Measurements from ENCODE around the gene ZNF18. TPM values are rescaled to one million over a fixed set of nuclear protein-coding genes. Genes with fewer than 3 reads are reported as not detected.
A peak's percentile ranks its signal among the peaks of the same experiment; 100 is the strongest.
"Not testable (repeated sequence)": the region's sequence is repeated elsewhere in the genome, so short reads cannot be mapped to it uniquely, and the experiment has no call there.

ZNF18 gene
- total and polyA plus RNA-seq, 2 of the 4 experiments (the other 2 are of a cell fraction) = 4.5 to 11.7 TPM

- no peak overlapping the region for H3K23ac ChIP-seq (ENCODE audit: low read depth, low read length)
- H3K79me1 ChIP-seq (ENCODE audit: low read depth in 1 of 2, low read length in 2 of 2) = no peaks in the 10 kb centered on the region
- H2AK9ac ChIP-seq (replicated peaks; ENCODE audit: low read depth, low read length, poor library complexity) = no peak overlapping the region
- no peaks in the 10 kb centered on the region for H4K20me1 ChIP-seq (ENCODE audit: insufficient read depth, low read length)
- TF ChIP-seq NFE2L2 (IDR thresholded peaks at IDR 0.05; ENCODE audit: low read depth, low read length) = peak; percentile 45
- no peak for TF ChIP-seq CEBPB (IDR thresholded peaks at IDR 0.05; ENCODE audit: low read depth, low read length)
- no peak for TF ChIP-seq BHLHE40 (IDR thresholded peaks at IDR 0.05; ENCODE audit: low read depth, low read length)
- H4K8ac ChIP-seq (ENCODE audit: low read depth in 2 of 2, low read length in 2 of 2) = no peak overlapping the region
- no peaks in the 10 kb centered on the region for H3K27me3 ChIP-seq (ENCODE audit: control insufficient read depth, insufficient read depth, low read length)
- no peaks in the 10 kb centered on the region for H3K4me1 ChIP-seq (ENCODE audit: control insufficient read depth, insufficient read depth, low read length)
- no peak overlapping the region for H4K91ac ChIP-seq (ENCODE audit: insufficient read depth, low read depth, low read length)
- peaks cover 5% of the 10 kb centered on the region for H3K9me3 ChIP-seq (ENCODE audit: control insufficient read depth, insufficient read depth, low read length)
- H2BK120ac ChIP-seq (ENCODE audit: low read depth, low read length) = no peak overlapping the region
- H3K9me1 ChIP-seq (ENCODE audit: insufficient read depth, low read length) = no peaks in the 10 kb centered on the region
- ChIA-PET POLR2A (ENCODE audit: unreplicated experiment) (no interaction called here), CTCF (interaction anchor here (0.7 kb wide), 1 partner anchor 15 kb away, joined by 3 read pairs; no protein-coding TSS in a partner anchor)
- H3K9ac ChIP-seq (ENCODE audit: low read depth, low read length) = no peak overlapping the region
- H2AFZ ChIP-seq (replicated peaks; ENCODE audit: low read length, poor library complexity) = no peak overlapping the region
- no peak overlapping the region for H3K27ac ChIP-seq (ENCODE audit: insufficient read depth, low read length)
- in situ Hi-C loops (cut with MboI; ENCODE audit: low sequenced_read_pairs) (no loop called here), dilution Hi-C loops (cut with HindIII; ENCODE audit: low sequenced_read_pairs, unreplicated experiment) (no loop called here), intact Hi-C loops (cut with micrococcal nuclease) (no loop called here)
- ATAC-seq (ENCODE audit: low read depth) (no peak), DNase-seq (no peak)
- no peaks in the 10 kb centered on the region for H3K36me3 ChIP-seq (ENCODE audit: control insufficient read depth, insufficient read depth, low read length)
- H4K5ac ChIP-seq (ENCODE audit: low read depth, low read length) = no peak overlapping the region
- no peak overlapping the region for H3K18ac ChIP-seq (ENCODE audit: low read depth, low read length)
- H3K4ac ChIP-seq (ENCODE audit: low read depth, low read length) = no peak overlapping the region
- BruUV-seq (replicated peaks) = no TSS peak
- H2BK20ac ChIP-seq (ENCODE audit: low read depth, low read length) = no peak overlapping the region
- H3K56ac ChIP-seq (ENCODE audit: extremely low read depth, insufficient read depth, low read length) = no peak overlapping the region
- WGBS, 2 experiments (ENCODE audit: extremely low coverage in 2 of 2, insufficient read length in 1 of 2) = 40% methylated on average over 2 of the region's 7 CpGs; no CpG with 5 or more reads in 1 of the 2 experiments
- no peak overlapping the region for H3K4me2 ChIP-seq (ENCODE audit: low read depth, low read length)
- H2BK5ac ChIP-seq (ENCODE audit: low read depth, low read length, poor library complexity, severe bottlenecking) = no peak overlapping the region
- H3K4me3 ChIP-seq (ENCODE audit: insufficient read depth, low read depth, low read length) = no peak overlapping the region
- H2BK15ac ChIP-seq (ENCODE audit: low read depth, low read length) = no peak overlapping the region
- H2AK5ac ChIP-seq (ENCODE audit: low read depth, low read length) = no peak overlapping the region
- H3K14ac ChIP-seq (replicated peaks; ENCODE audit: low read depth, low read length) = no peak overlapping the region
Measured at GRCh38 chr17:11950771-11951519, 46.3 kb downstream of the ZNF18 start.

GRCh38 chr17:11949571-11949970 is 47.7 kb downstream of the ZNF18 start:
- H3K56ac ChIP-seq (ENCODE audit: extremely low read depth, insufficient read depth, low read length); in situ Hi-C loops (cut with MboI; ENCODE audit: low sequenced_read_pairs); DNase-seq; BruUV-seq (replicated peaks); H2BK20ac ChIP-seq (ENCODE audit: low read depth, low read length); H4K5ac ChIP-seq (ENCODE audit: low read depth, low read length); H4K91ac ChIP-seq (ENCODE audit: insufficient read depth, low read depth, low read length); H3K4me3 ChIP-seq (ENCODE audit: insufficient read depth, low read depth, low read length); H3K9me3 ChIP-seq (ENCODE audit: control insufficient read depth, insufficient read depth, low read length); dilution Hi-C loops (cut with HindIII; ENCODE audit: low sequenced_read_pairs, unreplicated experiment); H2BK15ac ChIP-seq (ENCODE audit: low read depth, low read length); H3K4ac ChIP-seq (ENCODE audit: low read depth, low read length); H3K18ac ChIP-seq (ENCODE audit: low read depth, low read length); H2AK9ac ChIP-seq (replicated peaks; ENCODE audit: low read depth, low read length, poor library complexity); H3K14ac ChIP-seq (replicated peaks; ENCODE audit: low read depth, low read length); H3K4me1 ChIP-seq (ENCODE audit: control insufficient read depth, insufficient read depth, low read length); H3K4me2 ChIP-seq (ENCODE audit: low read depth, low read length); H4K8ac ChIP-seq (ENCODE audit: low read depth in 2 of 2, low read length in 2 of 2); H3K9me1 ChIP-seq (ENCODE audit: insufficient read depth, low read length); H3K27ac ChIP-seq (ENCODE audit: insufficient read depth, low read length); H3K36me3 ChIP-seq (ENCODE audit: control insufficient read depth, insufficient read depth, low read length); intact Hi-C loops (cut with micrococcal nuclease); H4K20me1 ChIP-seq (ENCODE audit: insufficient read depth, low read length); H2AK5ac ChIP-seq (ENCODE audit: low read depth, low read length); H3K79me1 ChIP-seq (ENCODE audit: low read depth in 1 of 2, low read length in 2 of 2); CTCF ChIA-PET; H2BK5ac ChIP-seq (ENCODE audit: low read depth, low read length, poor library complexity, severe bottlenecking); H3K9ac ChIP-seq (ENCODE audit: low read depth, low read length); POLR2A ChIA-PET (ENCODE audit: unreplicated experiment); H3K27me3 ChIP-seq (ENCODE audit: control insufficient read depth, insufficient read depth, low read length); H2AFZ ChIP-seq (replicated peaks; ENCODE audit: low read length, poor library complexity); H3K23ac ChIP-seq (ENCODE audit: low read depth, low read length); ATAC-seq (ENCODE audit: low read depth); H2BK120ac ChIP-seq (ENCODE audit: low read depth, low read length): not testable (repeated sequence)
- no CpG with 5 or more reads among the region's 1 CpG for WGBS, 2 experiments (ENCODE audit: extremely low coverage in 2 of 2, insufficient read length in 1 of 2)

Measured in IMR-90 (cell line).